ENCODE results near the gene ERP29.
"Not testable (repeated sequence)": the region's sequence is repeated elsewhere in the genome, so short reads cannot be mapped to it uniquely, and the experiment has no call there.

ERP29 gene

GRCh38 chr12:112004041-112004440 lies 9.2 kb upstream of the ERP29 start:
- no peak for DNase-seq

- DNase-seq: no peak
Measured at GRCh38 chr12:112005419-112006395, 7.5 kb upstream of the ERP29 start.

GRCh38 chr12:112007945-112008344 lies 5.3 kb upstream of the ERP29 start:
- DNase-seq: no peak

- DNase-seq: no peak
Measured at GRCh38 chr12:112008918-112009317, 4.3 kb upstream of the ERP29 start.

GRCh38 chr12:112009596-112009995 lies 3.6 kb upstream of the ERP29 start:
- not testable (repeated sequence) for DNase-seq

- DNase-seq: no peak
Measured at GRCh38 chr12:112010415-112011344, 2.5 kb upstream of the ERP29 start.

GRCh38 chr12:112011685-112012084 lies 1.5 kb upstream of the ERP29 start:
- no peak for DNase-seq

- peak; percentile 88 for DNase-seq
Measured at GRCh38 chr12:112013601-112014402, 576 bp downstream of the ERP29 start.

- DNase-seq: no peak
Measured at GRCh38 chr12:112015938-112016337, 2.7 kb downstream of the ERP29 start.

- no peak for DNase-seq
Measured at GRCh38 chr12:112017041-112017440, 3.8 kb downstream of the ERP29 start.

GRCh38 chr12:112018571-112019237 lies 5.5 kb downstream of the ERP29 start:
- DNase-seq: no peak

GRCh38 chr12:112020947-112021457 lies 7.8 kb downstream of the ERP29 start:
- DNase-seq: no peak

- no peak for DNase-seq
Measured at GRCh38 chr12:112022241-112023016, 9.2 kb downstream of the ERP29 start.

- no peak for DNase-seq
Measured at GRCh38 chr12:112023759-112024396, 10.7 kb downstream of the ERP29 start.

GRCh38 chr12:112025808-112026375 lies 12.7 kb downstream of the ERP29 start:
- DNase-seq: no peak

GRCh38 chr12:112029301-112029700 lies 16.1 kb downstream of the ERP29 start:
- DNase-seq: no peak

- DNase-seq: no peak
Measured at GRCh38 chr12:112031472-112031871, 18.2 kb downstream of the ERP29 start.

GRCh38 chr12:112032292-112032691 lies 19.1 kb downstream of the ERP29 start:
- DNase-seq: no peak

- DNase-seq: no peak
Measured at GRCh38 chr12:112035219-112035785, 22.1 kb downstream of the ERP29 start.

GRCh38 chr12:112036614-112037013 lies 23.4 kb downstream of the ERP29 start:
- DNase-seq: not testable (repeated sequence)
